Loucy (cell line): ENCODE measurements around the gene SP2.

ENCODE experiments used
- EZH2phosphoT487 ChIP-seq: fragments of 200-600 bp; IDR thresholded peaks from 2 replicates; pipeline ENCODE4 v1.6.1; 2018; ENCODE audit warnings: antibody characterized with exemption, mild to moderate bottlenecking, moderate library complexity, borderline replicate concordance
- TF ChIP-seq, protein P1 (sequence below): fragments of 200-600 bp; sonication (generic); conservative IDR thresholded peaks from 2 replicates; pipeline ENCODE4 v1.5.1; 2014; ENCODE audit warnings: mild to moderate bottlenecking, antibody characterized with exemption, low read length

DNA sequence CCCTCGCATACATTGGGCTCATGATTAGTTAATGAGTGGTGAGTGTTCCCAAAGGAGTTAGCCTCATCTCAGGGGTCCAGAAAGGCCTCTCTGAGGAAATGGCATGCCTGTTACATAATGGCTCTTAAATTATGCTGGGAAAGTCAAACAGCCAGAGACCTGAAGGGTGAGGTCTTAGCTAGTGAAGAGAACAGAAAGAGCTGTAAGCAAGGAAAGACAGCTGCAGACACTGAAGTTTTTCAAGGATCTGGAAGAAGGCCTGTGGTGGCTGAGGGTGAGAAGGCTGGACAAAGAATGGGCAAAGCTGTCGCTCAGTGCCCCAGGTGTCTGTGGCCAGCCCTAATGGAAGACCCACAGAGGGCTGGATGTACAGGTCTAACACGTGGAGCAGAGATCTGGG, 10.4 kb downstream of the SP2 start:
- TF ChIP-seq EZH2phosphoT487, result no peak
- TF ChIP-seq, protein P1, sequence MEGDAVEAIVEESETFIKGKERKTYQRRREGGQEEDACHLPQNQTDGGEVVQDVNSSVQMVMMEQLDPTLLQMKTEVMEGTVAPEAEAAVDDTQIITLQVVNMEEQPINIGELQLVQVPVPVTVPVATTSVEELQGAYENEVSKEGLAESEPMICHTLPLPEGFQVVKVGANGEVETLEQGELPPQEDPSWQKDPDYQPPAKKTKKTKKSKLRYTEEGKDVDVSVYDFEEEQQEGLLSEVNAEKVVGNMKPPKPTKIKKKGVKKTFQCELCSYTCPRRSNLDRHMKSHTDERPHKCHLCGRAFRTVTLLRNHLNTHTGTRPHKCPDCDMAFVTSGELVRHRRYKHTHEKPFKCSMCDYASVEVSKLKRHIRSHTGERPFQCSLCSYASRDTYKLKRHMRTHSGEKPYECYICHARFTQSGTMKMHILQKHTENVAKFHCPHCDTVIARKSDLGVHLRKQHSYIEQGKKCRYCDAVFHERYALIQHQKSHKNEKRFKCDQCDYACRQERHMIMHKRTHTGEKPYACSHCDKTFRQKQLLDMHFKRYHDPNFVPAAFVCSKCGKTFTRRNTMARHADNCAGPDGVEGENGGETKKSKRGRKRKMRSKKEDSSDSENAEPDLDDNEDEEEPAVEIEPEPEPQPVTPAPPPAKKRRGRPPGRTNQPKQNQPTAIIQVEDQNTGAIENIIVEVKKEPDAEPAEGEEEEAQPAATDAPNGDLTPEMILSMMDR, result no peak
